HFFc6 (cell line): ENCODE data around the gene SHC2. TPM values are rescaled to one million over a fixed set of nuclear protein-coding genes. Genes with fewer than 3 reads are reported as not detected.

ENCODE experiments used
- DNase-seq: peaks from one replicate; pipeline ENCODE4 v3.0.0-alpha.2; 2018
- H3K27ac Mint-ChIP-seq: 2 replicates; pipeline ENCODE4 v1.8.0; 2020; ENCODE audit warnings: mild to moderate bottlenecking, mixed read lengths
- H3K27me3 Mint-ChIP-seq: 2 replicates; pipeline ENCODE4 v1.8.0; 2021; ENCODE audit warnings: mild to moderate bottlenecking, moderate library complexity, mixed read lengths; ENCODE audit not compliant: insufficient read depth
- H3K36me3 Mint-ChIP-seq: 2 replicates; pipeline ENCODE4 v1.8.0; 2021; ENCODE audit warnings: low read depth, mixed read lengths
- H3K4me1 Mint-ChIP-seq: 2 replicates; pipeline ENCODE4 v1.8.0; 2020; ENCODE audit warnings: low read depth, mixed read lengths
- H3K4me3 Mint-ChIP-seq: 2 replicates; pipeline ENCODE4 v1.8.0; 2020; ENCODE audit warnings: mild to moderate bottlenecking, moderate library complexity, mixed read lengths
- H3K9me3 Mint-ChIP-seq: 2 replicates; pipeline ENCODE4 v1.8.0; 2020; ENCODE audit warnings: mild to moderate bottlenecking, mixed read lengths
- total RNA-seq, 6 experiments: library from RNA; stranded (reverse); fragmentation: NEBNext Ultra II Directional; extraction: Animal tissue kit (Norgen Biotek cat#: 25700); gene quantifications; 2 replicates in 1 of 6; 3 replicates in 5 of 6; pipeline ENCODE4 v1.2.3, GENCODE V29; 2021
- TF ChIP-seq, protein P1 (sequence below): fragments of 200-600 bp; sonication (generic); IDR thresholded peaks from 2 replicates; pipeline ENCODE4 v1.5.0; 2021; ENCODE audit warnings: antibody characterized with exemption, mild to moderate bottlenecking

The SHC2 gene
- total RNA-seq, 6 experiments from 2014 or later: not detected

DNA sequence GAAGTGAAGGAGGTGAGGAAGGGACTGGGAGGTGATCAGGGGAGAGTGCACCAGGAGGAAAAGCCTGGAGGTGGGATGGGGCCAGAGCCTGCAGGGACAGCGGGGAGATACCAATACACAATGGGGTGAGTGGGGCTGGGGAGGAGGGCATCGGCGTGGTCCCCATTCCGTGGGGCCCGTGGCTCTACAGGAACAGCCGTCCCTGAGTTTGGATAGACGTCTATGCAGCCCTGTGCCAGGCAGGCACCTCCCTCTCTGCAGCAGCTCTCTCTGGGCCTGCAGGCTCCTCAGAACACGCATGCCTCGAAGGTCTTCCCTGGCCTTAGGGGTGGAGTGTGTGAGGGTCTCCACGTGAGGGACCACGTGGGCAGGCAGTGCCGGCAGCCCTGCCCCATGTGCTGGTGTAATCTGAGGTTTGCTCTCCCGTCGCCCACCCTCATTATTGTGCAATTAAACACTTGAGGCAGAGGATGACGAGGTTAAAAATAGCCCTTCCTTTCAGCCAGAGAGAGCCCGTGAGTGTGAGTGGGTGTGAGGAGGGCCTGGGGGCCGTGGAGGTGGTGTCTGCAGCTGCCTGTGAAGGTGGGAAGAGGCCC lies 68.4 kb downstream of the SHC2 start:
- no peak overlapping the region for H3K27ac Mint-ChIP-seq
- DNase-seq: no peak
- H3K36me3 Mint-ChIP-seq: peaks cover 6% of the 10 kb centered on the region; the same call in 1 of the 2 replicates
- H3K4me1 Mint-ChIP-seq: peaks cover 2% of the 10 kb centered on the region; the same call in 1 of the 2 replicates
- H3K4me3 Mint-ChIP-seq: no peak overlapping the region
- peaks cover 24% of the 10 kb centered on the region for H3K27me3 Mint-ChIP-seq
- H3K9me3 Mint-ChIP-seq: peaks cover 44% of the 10 kb centered on the region
- TF ChIP-seq, protein P1, sequence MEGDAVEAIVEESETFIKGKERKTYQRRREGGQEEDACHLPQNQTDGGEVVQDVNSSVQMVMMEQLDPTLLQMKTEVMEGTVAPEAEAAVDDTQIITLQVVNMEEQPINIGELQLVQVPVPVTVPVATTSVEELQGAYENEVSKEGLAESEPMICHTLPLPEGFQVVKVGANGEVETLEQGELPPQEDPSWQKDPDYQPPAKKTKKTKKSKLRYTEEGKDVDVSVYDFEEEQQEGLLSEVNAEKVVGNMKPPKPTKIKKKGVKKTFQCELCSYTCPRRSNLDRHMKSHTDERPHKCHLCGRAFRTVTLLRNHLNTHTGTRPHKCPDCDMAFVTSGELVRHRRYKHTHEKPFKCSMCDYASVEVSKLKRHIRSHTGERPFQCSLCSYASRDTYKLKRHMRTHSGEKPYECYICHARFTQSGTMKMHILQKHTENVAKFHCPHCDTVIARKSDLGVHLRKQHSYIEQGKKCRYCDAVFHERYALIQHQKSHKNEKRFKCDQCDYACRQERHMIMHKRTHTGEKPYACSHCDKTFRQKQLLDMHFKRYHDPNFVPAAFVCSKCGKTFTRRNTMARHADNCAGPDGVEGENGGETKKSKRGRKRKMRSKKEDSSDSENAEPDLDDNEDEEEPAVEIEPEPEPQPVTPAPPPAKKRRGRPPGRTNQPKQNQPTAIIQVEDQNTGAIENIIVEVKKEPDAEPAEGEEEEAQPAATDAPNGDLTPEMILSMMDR: no peak

DNA sequence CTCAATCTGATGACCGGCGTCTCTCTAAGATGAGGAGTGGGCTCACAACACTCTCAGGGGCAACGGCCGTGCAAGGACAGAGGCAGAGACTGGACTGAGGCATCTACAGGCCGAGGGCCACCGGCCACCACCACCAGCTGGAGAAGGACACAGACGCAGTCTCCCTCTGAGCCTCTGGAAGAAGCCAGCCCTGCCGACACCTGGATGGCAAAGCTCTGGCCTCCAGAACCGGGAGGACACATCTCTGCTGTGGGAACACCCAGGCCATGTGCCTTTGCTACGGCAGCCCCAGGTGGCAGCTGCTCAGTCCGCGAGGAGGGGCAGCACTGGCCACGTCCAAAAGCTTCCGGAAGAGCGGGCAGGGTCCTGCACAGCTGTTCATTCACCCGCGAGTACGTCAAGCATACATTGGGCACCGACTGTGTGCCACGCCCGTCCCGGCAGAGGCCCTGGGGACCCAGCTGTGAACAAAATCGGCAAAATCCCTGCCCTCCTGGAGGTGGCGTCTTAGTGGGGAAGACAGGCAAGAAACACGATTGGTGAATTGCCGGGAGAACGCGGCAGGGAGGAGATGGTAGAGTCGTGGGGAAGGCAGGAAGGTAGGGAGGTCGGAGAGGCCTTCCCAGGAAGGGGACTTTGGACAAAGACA lies 69.0 kb downstream of the SHC2 start:
- TF ChIP-seq, protein P1: no peak
- Mint-ChIP-seq H3K27me3 (peaks cover 24% of the 10 kb centered on the region), H3K9me3 (peaks cover 38% of the 10 kb centered on the region), H3K36me3 (peaks cover 6% of the 10 kb centered on the region; the same call in 1 of the 2 replicates), H3K4me3 (no peak overlapping the region), H3K4me1 (peaks cover 7% of the 10 kb centered on the region; the same call in 1 of the 2 replicates), H3K27ac (no peak overlapping the region)
- DNase-seq: no peak

DNA sequence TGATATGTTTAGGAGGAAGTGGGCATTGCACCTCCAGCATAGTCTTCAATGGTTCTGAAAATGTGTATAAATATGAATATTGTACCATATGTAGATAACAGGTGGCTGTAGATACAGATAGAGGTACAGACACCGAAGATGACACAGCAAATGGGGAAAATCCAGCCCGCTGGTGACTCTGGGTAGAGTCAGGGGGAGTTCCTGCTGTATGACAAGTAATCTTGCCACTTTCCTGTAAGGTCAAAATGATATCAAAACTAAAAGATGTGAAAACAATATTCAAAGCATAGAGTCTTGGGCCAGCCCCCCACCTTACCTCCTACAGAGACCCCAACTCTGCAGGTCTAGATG lies 69.7 kb downstream of the SHC2 start:
- no peak for DNase-seq
- Mint-ChIP-seq H3K27me3 (peaks cover 24% of the 10 kb centered on the region), H3K27ac (no peak overlapping the region), H3K9me3 (peaks cover 35% of the 10 kb centered on the region), H3K4me3 (no peak overlapping the region), H3K4me1 (peaks cover 13% of the 10 kb centered on the region; the same call in 1 of the 2 replicates), H3K36me3 (peaks cover 6% of the 10 kb centered on the region; the same call in 1 of the 2 replicates)
- TF ChIP-seq, protein P1: no peak

DNA sequence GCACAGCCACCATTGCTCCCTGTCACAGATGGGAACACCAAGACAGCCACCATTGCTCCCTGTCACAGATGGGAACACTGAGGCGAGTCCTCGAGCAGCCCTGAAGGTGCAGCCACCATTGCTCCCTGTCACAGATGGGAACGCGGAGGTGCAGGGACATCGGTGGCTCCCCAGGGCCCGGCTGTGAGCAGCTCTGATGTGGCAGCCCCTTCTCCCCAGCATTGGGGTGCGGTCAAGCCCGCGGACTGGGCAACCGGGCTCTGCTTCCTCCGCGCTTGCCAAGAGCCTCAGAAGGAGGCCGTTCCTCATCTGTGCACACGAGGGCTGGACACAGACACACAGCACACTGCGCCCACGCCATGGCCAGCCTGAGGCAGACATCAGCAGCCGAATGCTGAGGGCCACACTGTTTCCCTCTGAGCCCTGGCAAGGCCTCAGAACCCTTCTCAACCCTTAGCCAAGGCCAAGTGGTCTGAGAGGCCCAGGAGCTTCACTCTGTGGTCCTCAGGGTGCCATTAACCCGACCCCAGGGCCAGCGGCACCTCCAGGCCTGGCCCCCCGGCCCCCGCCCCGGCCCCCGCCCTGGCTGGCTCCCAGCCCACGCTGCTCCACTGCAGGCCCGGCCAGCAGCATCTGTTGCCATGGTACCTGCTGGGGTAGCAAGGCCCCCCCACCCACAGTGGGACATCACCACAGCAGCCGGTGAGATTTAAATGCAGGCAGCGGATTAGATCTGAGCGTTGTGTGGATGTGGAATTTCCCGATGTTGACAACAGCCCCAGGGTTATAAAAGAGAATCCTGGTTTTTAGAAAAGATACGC lies 70.2 kb downstream of the SHC2 start:
- Mint-ChIP-seq H3K36me3 (peaks cover 3% of the 10 kb centered on the region; the same call in 1 of the 2 replicates), H3K4me3 (no peak overlapping the region), H3K4me1 (peaks cover 16% of the 10 kb centered on the region; the same call in 1 of the 2 replicates), H3K9me3 (peaks cover 31% of the 10 kb centered on the region), H3K27me3 (peaks cover 24% of the 10 kb centered on the region), H3K27ac (no peak overlapping the region)
- no peak for DNase-seq
- TF ChIP-seq, protein P1: no peak

DNA sequence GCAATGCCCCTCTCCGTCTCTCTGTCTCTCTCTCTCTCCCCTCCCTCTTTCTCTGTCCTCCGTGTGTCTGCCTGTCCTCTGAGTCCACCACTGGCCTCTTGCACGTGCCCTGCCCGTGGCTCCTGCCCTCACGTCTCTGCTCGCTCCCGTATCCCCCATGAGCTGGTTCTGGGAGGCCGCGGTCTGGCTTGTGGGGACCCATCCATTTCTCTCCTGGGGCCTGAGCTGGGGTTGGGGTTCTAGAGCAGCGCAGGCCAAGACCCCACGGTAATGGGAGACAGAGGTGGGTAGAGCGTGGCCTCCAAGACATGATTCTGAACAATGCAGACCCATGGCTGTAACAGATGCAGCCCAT lies 70.9 kb downstream of the SHC2 start:
- Mint-ChIP-seq H3K9me3 (peaks cover 28% of the 10 kb centered on the region), H3K27ac (no peak overlapping the region), H3K36me3 (no peaks in the 10 kb centered on the region; the same call in 1 of the 2 replicates), H3K27me3 (peaks cover 24% of the 10 kb centered on the region), H3K4me3 (no peak overlapping the region), H3K4me1 (peaks cover 16% of the 10 kb centered on the region; the same call in 1 of the 2 replicates)
- DNase-seq: no peak
- TF ChIP-seq, protein P1: no peak
